MCF 10A (cell line): Measurements from ENCODE around the gene SP7. TPM values are rescaled to one million over a fixed set of nuclear protein-coding genes. Genes with fewer than 3 reads are reported as not detected.
A peak's percentile ranks its signal among the peaks of the same experiment; 100 is the strongest.

Experiments
- Bru-seq: library from RNA; stranded (reverse); fragments of 400-500 nt; gene quantifications from one replicate; lab custom pipeline; 2021; lab: Mats Ljungman, UMichigan
- BruChase-seq, 2 experiments: library from RNA; stranded (reverse); fragments of 400-500 nt; gene quantifications; one replicate each; lab custom pipeline; 2021; lab: Mats Ljungman, UMichigan
- BruUV-seq: library from RNA; stranded (reverse); fragments of 400-500 nt; replicated peaks from 2 replicates; lab custom pipeline; 2021; lab: Mats Ljungman, UMichigan
- CTCF ChIA-PET: fragments of 300-600 bp; sonication (Branson Sonifier 250); formaldehyde crosslinking; extraction: SDS; loops from one replicate; lab custom pipeline; 2021; ENCODE audit warnings: antibody characterized with exemption, inconsistent platforms; lab: Yijun Ruan, JAX
- POLR2A ChIA-PET: fragments of 300-600, 350-650 bp; sonication (Branson Sonifier 250); formaldehyde crosslinking; extraction: SDS; loops from one replicate; lab custom pipeline; 2020; ENCODE audit warnings: antibody characterized with exemption, inconsistent platforms; lab: Yijun Ruan, JAX
- DNase-seq: peaks from one replicate; pipeline ENCODE4 v3.0.0-alpha.2; 2018; ENCODE audit not compliant: unreplicated experiment
- H3K27ac Mint-ChIP-seq: one replicate; pipeline ENCODE4 v1.8.0; 2022; ENCODE audit warnings: mild to moderate bottlenecking, low read depth, mixed read lengths; ENCODE audit not compliant: unreplicated experiment
- H3K27me3 Mint-ChIP-seq: one replicate; pipeline ENCODE4 v1.8.0; 2022; ENCODE audit warnings: mixed read lengths; ENCODE audit not compliant: insufficient read depth, unreplicated experiment
- H3K36me3 Mint-ChIP-seq: one replicate; pipeline ENCODE4 v1.8.0; 2022; ENCODE audit warnings: mild to moderate bottlenecking, moderate library complexity, mixed read lengths; ENCODE audit not compliant: insufficient read depth, unreplicated experiment
- H3K4me1 Mint-ChIP-seq: one replicate; pipeline ENCODE4 v1.8.0; 2022; ENCODE audit warnings: mixed read lengths; ENCODE audit not compliant: insufficient read depth, unreplicated experiment
- H3K4me3 Mint-ChIP-seq: one replicate; pipeline ENCODE4 v1.8.0; 2022; ENCODE audit warnings: mild to moderate bottlenecking, moderate library complexity, mixed read lengths; ENCODE audit not compliant: unreplicated experiment
- H3K9me3 Mint-ChIP-seq: one replicate; pipeline ENCODE4 v1.8.0; 2022; ENCODE audit warnings: mixed read lengths; ENCODE audit not compliant: unreplicated experiment
- CTCF ChIP-seq: fragments of 200-600 bp; IDR thresholded peaks from one replicate; pipeline ENCODE4 v1.8.0; 2022; ENCODE audit warnings: antibody characterized with exemption, mild to moderate bottlenecking; ENCODE audit not compliant: unreplicated experiment
- intact Hi-C: fragments of 100-400 bp; cut with micrococcal nuclease; formaldehyde crosslinking; loops from 2 replicates; pipeline ENCODE4 v1.14.1; 2022
- long read RNA-seq: library from polyadenylated mRNA; stranded (forward); transcript quantifications from one replicate; pipeline ENCODE4 v2.0.0, GENCODE V29; 2022
- total RNA-seq: library from RNA; stranded (reverse); gene quantifications from 2 replicates; pipeline ENCODE4 v1.2.3, GENCODE V29; 2022

SP7 gene
- total RNA-seq: not detected in 2 replicates
- percentile 9 among the genes with signal in this experiment for Bru-seq, nascent RNA
- percentile 8 among the genes with signal in this experiment for BruChase-seq, experiment 1, labeled RNA remaining after a 6-hour chase
- percentile 11 among the genes with signal in this experiment for BruChase-seq, experiment 2, labeled RNA remaining after a 2-hour chase
- long read RNA-seq: 0 reads

GRCh38 chr12:53336181-53336681, at the start of gene SP7:
SP7 (minus strand) TSS chr12:53336354; CDS start chr12:53335646, 708 bp downstream.
- TF ChIP-seq CTCF: no peak
- Mint-ChIP-seq H3K36me3 (peaks cover 7% of the 10 kb centered on the region), H3K4me1 (peaks cover 6% of the 10 kb centered on the region), H3K9me3 (no peaks in the 10 kb centered on the region), H3K4me3 (no peak within 1 kb of the TSS), H3K27ac (no peak within 1 kb of the TSS), H3K27me3 (peaks cover 61% of the 10 kb centered on the region)
- POLR2A ChIA-PET: interaction anchor here (0.5 to 0.9 kb wide), 2 partner anchors 12 to 59 kb away, joined by 3 read pairs; no protein-coding TSS in a partner anchor
- DNase-seq: no peak
- no TSS peak for BruUV-seq
- intact Hi-C loops: no loop called here
- CTCF ChIA-PET: interaction anchor here (1.2 to 2.4 kb wide), 3 partner anchors 11 to 171 kb away, joined by 3 to 9 read pairs (median 8); partner anchors contain the start of genes AAAS and NPFF

GRCh38 chr12:53383258-53383657, 47.1 kb upstream of the SP7 start:
- Mint-ChIP-seq H3K27ac (no peak overlapping the region), H3K4me1 (peaks cover 36% of the 10 kb centered on the region)

GRCh38 chr12:53381731-53382630, 45.8 kb upstream of the SP7 start:
- Mint-ChIP-seq H3K27me3 (no peaks in the 10 kb centered on the region), H3K4me3 (no peak overlapping the region), H3K9me3 (no peaks in the 10 kb centered on the region), H3K36me3 (peaks cover 52% of the 10 kb centered on the region), H3K4me1 (peaks cover 33% of the 10 kb centered on the region), H3K27ac (no peak overlapping the region)
- POLR2A ChIA-PET: interaction anchor here (0.6 to 5.3 kb wide), 22 partner anchors 10 to 244 kb away, joined by 3 to 65 read pairs (median 8); partner anchors contain the start of genes AAAS, ATF7, MYG1 and PRR13
- peak; percentile 94 for DNase-seq
- peak; percentile 54 for TF ChIP-seq CTCF
- intact Hi-C loops: loop anchor here (1.0 to 2.0 kb wide), 3 partner anchors 30 to 57 kb away; no protein-coding TSS in a partner anchor
- TSS peak; percentile 42 for BruUV-seq
- CTCF ChIA-PET: interaction anchor here (0.5 to 7.2 kb wide), 30 partner anchors 8 to 725 kb away, joined by 3 to 135 read pairs (median 4); partner anchors contain the start of genes AAAS and AMHR2

More at GRCh38 chr12:53383258-53383657, 47.1 kb upstream of the SP7 start:
- ChIA-PET POLR2A (interaction anchor here (0.6 to 5.3 kb wide), 11 partner anchors 15 to 202 kb away, joined by 3 to 65 read pairs (median 17); partner anchors contain the start of genes AAAS, CSAD and PRR13), CTCF (interaction anchor here (0.7 to 7.2 kb wide), 10 partner anchors 16 to 60 kb away, joined by 3 to 135 read pairs (median 4); partner anchors contain the start of gene AAAS)
- Mint-ChIP-seq H3K4me3 (no peak overlapping the region), H3K27me3 (no peaks in the 10 kb centered on the region), H3K9me3 (no peaks in the 10 kb centered on the region), H3K36me3 (peaks cover 63% of the 10 kb centered on the region)
- BruUV-seq: no TSS peak
- intact Hi-C loops: no loop called here
- DNase-seq: no peak
- TF ChIP-seq CTCF: no peak
